Inferior parietal cortex (tissue), 1 donor: ENCODE measurements around the gene GTF3C1.

ENCODE experiments used
- DNase-seq: peaks from one replicate; pipeline ENCODE4 v3.0.0-alpha.2; 2016; ENCODE audit errors: extremely low spot score

The GTF3C1 gene

DNA sequence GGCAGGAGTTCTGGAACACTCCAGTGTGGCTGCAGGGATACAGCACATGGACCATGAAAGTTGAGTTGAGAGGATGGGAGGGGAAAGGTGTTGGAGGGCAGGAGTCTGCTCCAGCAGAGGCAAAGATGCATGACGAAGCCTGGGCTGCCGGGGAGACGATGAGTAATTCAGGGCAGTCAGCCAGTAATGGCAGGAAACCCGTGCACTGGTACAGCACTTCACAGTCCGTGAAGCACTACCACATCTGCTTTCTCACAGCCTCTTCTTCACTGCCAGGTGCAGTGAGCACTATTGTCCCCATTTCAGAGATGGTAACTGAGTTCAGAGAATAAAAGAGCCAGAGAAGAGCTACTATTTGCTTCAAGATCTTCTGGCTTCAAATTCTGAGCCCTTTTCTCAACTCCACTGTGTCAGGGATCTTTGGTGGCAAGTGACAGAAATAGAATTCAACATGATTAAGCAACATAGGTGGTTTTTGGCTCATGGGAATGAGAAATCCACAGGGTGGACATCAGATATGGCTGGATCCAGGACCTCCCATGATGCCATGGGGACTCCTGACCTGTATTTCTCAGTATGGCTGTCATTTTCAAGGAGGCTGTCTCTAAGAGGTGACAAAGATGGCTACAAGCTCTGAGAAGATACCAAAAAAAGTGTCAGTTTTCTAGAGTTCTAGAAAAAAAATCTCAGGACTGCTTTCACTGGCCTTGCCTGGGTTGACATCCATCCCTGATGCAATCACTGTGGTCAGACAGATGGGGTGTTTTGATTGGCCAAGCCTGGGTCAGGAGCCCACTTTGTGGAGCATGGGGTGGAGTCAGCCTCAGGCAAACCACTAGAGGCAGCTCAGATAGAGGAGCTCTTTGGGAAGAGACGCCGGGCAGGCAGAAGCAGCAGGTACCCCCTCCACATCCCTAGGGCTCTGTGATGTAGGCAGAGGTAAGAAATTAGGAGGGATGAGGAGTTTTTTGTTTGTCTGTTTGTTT lies 123.0 kb downstream of the GTF3C1 start:
- DNase-seq = no peak

GRCh38 chr16:27425961-27426360 lies 123.8 kb downstream of the GTF3C1 start:
- no peak for DNase-seq

- no peak for DNase-seq
Measured at GRCh38 chr16:27424772-27425498, 124.8 kb downstream of the GTF3C1 start.

GRCh38 chr16:27421961-27422740 lies 127.6 kb downstream of the GTF3C1 start:
- no peak for DNase-seq

DNA sequence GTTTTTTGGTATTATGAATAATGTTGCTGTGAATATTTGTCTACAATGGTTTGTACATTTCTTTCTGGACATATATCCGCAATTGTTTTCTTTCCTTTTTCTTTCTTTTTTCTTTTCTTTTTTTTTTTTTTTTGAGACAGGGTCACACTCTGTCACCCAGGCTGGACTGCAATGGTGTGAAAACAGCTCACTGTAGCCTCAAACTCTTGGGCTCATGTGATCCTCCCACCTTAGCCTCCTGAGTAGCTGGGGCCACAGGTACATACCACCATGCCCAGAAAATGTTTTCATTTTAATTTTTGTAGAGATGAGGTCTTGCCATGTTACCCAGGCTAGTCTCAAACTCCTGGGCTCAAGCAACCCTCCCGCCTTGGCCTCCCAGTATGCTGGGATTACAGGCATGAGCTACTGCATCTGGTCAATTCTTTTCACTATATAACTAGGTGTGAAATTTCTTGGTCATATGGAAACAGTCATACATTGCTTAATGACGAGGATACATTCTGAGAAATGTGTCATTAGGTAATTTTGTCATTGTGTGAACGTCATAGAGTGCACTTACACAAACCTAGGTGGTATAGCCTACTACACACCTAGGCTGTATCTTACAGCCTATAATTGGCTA lies 132.6 kb downstream of the GTF3C1 start:
- no peak for DNase-seq

GRCh38 chr16:27414788-27415431 lies 134.8 kb downstream of the GTF3C1 start:
- no peak for DNase-seq

DNA sequence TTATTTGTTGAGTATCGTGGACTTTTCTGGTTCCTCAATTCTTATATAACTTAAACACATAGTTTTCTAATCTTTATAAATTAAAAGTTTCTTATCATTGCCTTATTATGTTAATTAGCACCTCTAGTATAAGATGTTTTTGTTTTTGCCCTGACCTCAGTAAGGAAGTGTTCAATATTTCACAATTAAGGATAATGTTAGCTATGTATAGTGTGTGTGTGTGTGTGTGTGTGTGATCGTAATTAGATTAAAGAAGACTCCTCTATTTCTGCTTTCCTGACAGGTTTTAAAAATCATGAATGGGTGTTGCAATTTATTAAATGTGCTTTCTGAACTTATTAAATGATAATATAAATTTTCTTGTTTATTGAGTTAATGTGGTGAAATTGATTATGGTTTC lies 135.8 kb downstream of the GTF3C1 start:
- DNase-seq = no peak

DNA sequence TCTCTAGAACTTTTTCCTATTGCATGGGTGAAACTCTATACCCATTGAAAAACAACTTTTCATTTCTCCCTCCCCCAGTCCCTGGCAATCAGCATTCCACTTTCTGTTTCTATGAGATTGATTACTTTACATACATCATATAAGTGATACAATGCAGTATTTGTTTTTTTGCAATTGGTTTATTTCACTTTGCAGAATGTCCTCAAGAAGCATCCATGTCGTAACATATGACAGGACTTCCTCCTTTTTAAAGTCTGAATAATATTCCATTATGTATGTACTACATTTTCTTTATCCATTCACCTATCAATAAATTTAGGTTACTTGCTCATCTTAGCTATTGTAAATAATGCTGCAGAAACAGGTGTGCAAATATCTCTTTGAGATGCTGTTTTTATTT lies 139.0 kb downstream of the GTF3C1 start:
- DNase-seq = no peak
